Spleen (tissue), 7 donors: Measurements from ENCODE around the gene ASF1A.

Experiments
- CTCF ChIP-seq, 11 experiments: fragments of 200-600 bp in 7 of 11; fragments of 450-650 bp in 4 of 11; sonication (generic) in 4 of 11; IDR thresholded peaks in 8 of 11; conservative IDR thresholded peaks in 3 of 11; 1 replicate in 7 of 11; 2 replicates in 4 of 11; pipeline versions ENCODE4 v1.4.0 to v1.8.0; 2016 to 2021; ENCODE audit warnings: antibody characterized with exemption in 11 of 11, inconsistent platforms in 4 of 11, mild to moderate bottlenecking in 1 of 11
- POLR2A ChIP-seq, 3 donors: fragments of 450-650 bp; IDR thresholded peaks; one replicate each; pipeline ENCODE4 v1.5.1; 2017; ENCODE audit warnings: antibody characterized with exemption in 3 of 3, mild to moderate bottlenecking in 1 of 3
- POLR2AphosphoS5 ChIP-seq, 3 donors: sonication (generic); formaldehyde crosslinking; IDR thresholded peaks; one replicate each; pipeline ENCODE4 v1.5.1; 2017; ENCODE audit warnings: antibody characterized with exemption in 3 of 3
- donor health status: DM: no; HTN: no; CAD: no; lungs with moderate emphysema.
- donor health status: DM: no; HTN: no; CAD: no.
- donor health status: DM: no; HTN: no; CAD: no.

- TF ChIP-seq POLR2AphosphoS5 (IDR thresholded peaks at IDR 0.05) (no peak), CTCF (IDR thresholded peaks at IDR 0.05 in 8 of 11, conservative IDR thresholded peaks at IDR 0.05 in 3 of 11) (no peak), POLR2A (IDR thresholded peaks at IDR 0.05) (no peak)
Observed at GRCh38 chr6:118918329-118918725, 24.4 kb downstream of the ASF1A start.
